H1 (cell line): Measurements from ENCODE around the gene TTC28. TPM values are rescaled to one million over a fixed set of nuclear protein-coding genes. Genes with fewer than 3 reads are reported as not detected.

Experiments
- CTCF ChIA-PET: fragments of 300-600 bp; sonication (Branson Sonifier 250); formaldehyde crosslinking; loops from one replicate; lab custom pipeline; 2021; ENCODE audit not compliant: partially characterized antibody; lab: Charles Lee
- POLR2A ChIA-PET: fragments of 300-600 bp; sonication (Branson Sonifier 250); formaldehyde crosslinking; loops from one replicate; lab custom pipeline; 2021; ENCODE audit warnings: inconsistent platforms; ENCODE audit not compliant: partially characterized antibody; lab: Charles Lee
- DNase-seq, 2 experiments: peaks; one replicate each; pipeline versions ENCODE4 v3.0.0 to v3.0.0-alpha.2; 2010 to 2022; ENCODE audit warnings: low spot score in 2 of 2, low read depth in 1 of 2, mixed read lengths in 1 of 2
- FAIRE-seq: peaks from 2 replicates; lab custom pipeline; 2011; peaks lifted over from hg19 to GRCh38; lab: Jason Lieb, UNC
- H2AFZ ChIP-seq: 2 replicates; pipeline ENCODE4 v1.8.1; 2012; ENCODE audit warnings: low read length, inconsistent platforms
- H2AK5ac ChIP-seq: 2 replicates; pipeline ENCODE4 v1.6.1; 2013; ENCODE audit warnings: low read depth, low read length
- H2BK120ac ChIP-seq: replicated peaks from 2 replicates; pipeline ENCODE3; 2013; ENCODE audit warnings: low read depth, low read length, inconsistent platforms
- H2BK12ac ChIP-seq: 2 replicates; pipeline ENCODE4 v1.6.1; 2013; ENCODE audit warnings: low read depth, low read length
- H2BK15ac ChIP-seq: 2 replicates; pipeline ENCODE4 v1.6.1; 2013; ENCODE audit warnings: low read length
- H2BK20ac ChIP-seq: 2 replicates; pipeline ENCODE4 v1.6.1; 2013; ENCODE audit warnings: low read length
- H2BK5ac ChIP-seq: 2 replicates; pipeline ENCODE4 v1.6.1; 2013; ENCODE audit warnings: low read depth, low read length
- H3K14ac ChIP-seq: 2 replicates; pipeline ENCODE4 v1.6.1; 2013; ENCODE audit warnings: inconsistent platforms; ENCODE audit not compliant: insufficient read length
- H3K18ac ChIP-seq: 2 replicates; pipeline ENCODE4 v1.6.1; 2013; ENCODE audit warnings: low read length; ENCODE audit errors: extremely low read depth
- H3K23ac ChIP-seq: 2 replicates; pipeline ENCODE4 v1.6.1; 2013; ENCODE audit warnings: inconsistent platforms; ENCODE audit not compliant: insufficient read length
- H3K23me2 ChIP-seq: 2 replicates; pipeline ENCODE4 v1.6.1; 2013; ENCODE audit warnings: low read depth, low read length
- H3K27ac ChIP-seq: 2 replicates; pipeline ENCODE4 v1.6.1; 2011; ENCODE audit warnings: low read depth, low read length, inconsistent platforms
- H3K27me3 ChIP-seq, 4 experiments: replicated peaks in 1 of 4; 1 replicate in 1 of 4; 2 replicates in 3 of 4; pipeline versions ENCODE4 v1.6.1 to v1.8.1; 2011 to 2013; ENCODE audit warnings: low read length in 3 of 4, mild to moderate bottlenecking in 3 of 4, inconsistent platforms in 2 of 4, mixed read lengths in 2 of 4, moderate library complexity in 1 of 4; ENCODE audit not compliant: control insufficient read depth in 3 of 4, insufficient read depth in 3 of 4; ENCODE audit errors: extremely low read depth in 1 of 4
- H3K36me3 ChIP-seq, 4 experiments: 2 replicates each; pipeline versions ENCODE4 v1.6.1 to v1.8.1; 2011 to 2013; ENCODE audit warnings: mild to moderate bottlenecking in 4 of 4, low read length in 3 of 4, moderate library complexity in 2 of 4, control low read depth in 1 of 4, inconsistent platforms in 1 of 4; ENCODE audit not compliant: insufficient read depth in 4 of 4, control insufficient read depth in 2 of 4
- H3K4ac ChIP-seq: replicated peaks from 2 replicates; pipeline ENCODE3; 2013; ENCODE audit warnings: low read length, low read depth, mixed read lengths, inconsistent platforms; ENCODE audit not compliant: insufficient read length
- H3K4me1 ChIP-seq, 4 experiments: replicated peaks in 1 of 4; 1 replicate in 1 of 4; 2 replicates in 3 of 4; pipeline versions ENCODE4 v1.6.1 to v1.8.1; 2011 to 2013; ENCODE audit warnings: low read length in 3 of 4, inconsistent platforms in 2 of 4, mixed read lengths in 1 of 4; ENCODE audit not compliant: insufficient read depth in 4 of 4, control insufficient read depth in 3 of 4
- H3K4me2 ChIP-seq, 2 experiments: 2 replicates each; pipeline versions ENCODE4 v1.6.1 to v1.8.1; 2011 to 2013; ENCODE audit warnings: low read depth in 2 of 2, low read length in 2 of 2, control low read depth in 1 of 2, inconsistent platforms in 1 of 2, mild to moderate bottlenecking in 1 of 2; ENCODE audit not compliant: insufficient read depth in 1 of 2
- H3K4me3 ChIP-seq, 4 experiments: fragments of 200-600, 300-600 bp in 1 of 4; sonication (generic), shearing (Covaris generic), sonication (Bioruptor Twin) in 1 of 4; 2 replicates each; pipeline versions ENCODE4 v1.5.1 to v1.8.1; 2011 to 2016; ENCODE audit warnings: low read length in 4 of 4, low read depth in 3 of 4, control low read depth in 2 of 4, inconsistent platforms in 2 of 4, mild to moderate bottlenecking in 2 of 4, mixed read lengths in 1 of 4, moderate library complexity in 1 of 4; ENCODE audit not compliant: insufficient read depth in 2 of 4; ENCODE audit errors: extremely low read depth in 1 of 4
- H3K56ac ChIP-seq: replicated peaks from 2 replicates; pipeline ENCODE3; 2013; ENCODE audit warnings: low read depth, mild to moderate bottlenecking, mixed read lengths, low read length, inconsistent platforms; ENCODE audit not compliant: insufficient read length
- H3K79me1 ChIP-seq: 2 replicates; pipeline ENCODE4 v1.6.1; 2013; ENCODE audit warnings: low read depth, low read length, control low read depth
- H3K79me2 ChIP-seq, 2 experiments: 2 replicates each; pipeline versions ENCODE4 v1.6.1 to v1.8.1; 2012 to 2013; ENCODE audit warnings: low read length in 2 of 2, mild to moderate bottlenecking in 2 of 2, inconsistent platforms in 1 of 2; ENCODE audit not compliant: insufficient read depth in 2 of 2, control insufficient read depth in 1 of 2
- H3K9ac ChIP-seq, 4 experiments: replicated peaks in 1 of 4; 1 replicate in 1 of 4; 2 replicates in 3 of 4; pipeline versions ENCODE4 v1.6.1 to v1.8.1; 2011 to 2013; ENCODE audit warnings: low read depth in 3 of 4, low read length in 3 of 4, control low read depth in 2 of 4, mild to moderate bottlenecking in 2 of 4, moderate library complexity in 2 of 4, inconsistent platforms in 1 of 4; ENCODE audit errors: extremely low read depth in 1 of 4
- H3K9me3 ChIP-seq, 2 experiments: 2 replicates each; pipeline versions ENCODE4 v1.6.1 to v1.8.1; 2012 to 2013; ENCODE audit warnings: mild to moderate bottlenecking in 2 of 2, moderate library complexity in 2 of 2, control low read depth in 1 of 2, inconsistent platforms in 1 of 2, low read depth in 1 of 2, low read length in 1 of 2, mixed read lengths in 1 of 2; ENCODE audit not compliant: insufficient read depth in 2 of 2
- H4K20me1 ChIP-seq, 2 experiments: replicated peaks in 1 of 2; 2 replicates each; pipeline versions ENCODE3 to v1.8.1; 2011 to 2013; ENCODE audit warnings: inconsistent platforms in 2 of 2, low read length in 2 of 2, mild to moderate bottlenecking in 1 of 2; ENCODE audit not compliant: insufficient read depth in 2 of 2, control insufficient read depth in 1 of 2
- H4K5ac ChIP-seq: 2 replicates; pipeline ENCODE4 v1.6.1; 2013; ENCODE audit warnings: low read length, low read depth, mixed read lengths, inconsistent platforms; ENCODE audit not compliant: insufficient read length
- H4K8ac ChIP-seq: 2 replicates; pipeline ENCODE4 v1.8.0; 2013; ENCODE audit warnings: mild to moderate bottlenecking, moderate library complexity, low read length, inconsistent platforms; ENCODE audit not compliant: insufficient read depth; ENCODE audit errors: extremely low read depth
- H4K91ac ChIP-seq: replicated peaks from 2 replicates; pipeline ENCODE3; 2013; ENCODE audit warnings: low read length, mixed read lengths, inconsistent platforms; ENCODE audit not compliant: insufficient read length
- BACH1 ChIP-seq: IDR thresholded peaks from 2 replicates; pipeline ENCODE4 v1.6.1; 2012; ENCODE audit warnings: low read length, improper control_type of control experiment
- BCL11A ChIP-seq, 2 experiments: IDR thresholded peaks; one replicate each; pipeline ENCODE4 v1.6.1; 2011; ENCODE audit warnings: low read depth in 2 of 2, low read length in 2 of 2, mild to moderate bottlenecking in 2 of 2
- CREB1 ChIP-seq: IDR thresholded peaks from 2 replicates; pipeline ENCODE4 v1.6.1; 2012; ENCODE audit warnings: inconsistent platforms
- CTBP2 ChIP-seq: IDR thresholded peaks from 2 replicates; pipeline ENCODE4 v1.7.0; 2011; ENCODE audit warnings: borderline replicate concordance, mild to moderate bottlenecking, moderate library complexity, mixed read lengths, low read length; ENCODE audit not compliant: insufficient read depth, insufficient read length
- GABPA ChIP-seq: IDR thresholded peaks from 2 replicates; pipeline ENCODE4 v1.6.1; 2011; ENCODE audit warnings: mild to moderate bottlenecking, low read length, moderate library complexity, borderline replicate concordance; ENCODE audit not compliant: insufficient read depth
- HDAC6 ChIP-seq: IDR thresholded peaks from one replicate; pipeline ENCODE4 v1.7.1; 2012; ENCODE audit warnings: low read depth, mild to moderate bottlenecking, inconsistent platforms, low read length, moderate library complexity
- JUN ChIP-seq: IDR thresholded peaks from 2 replicates; pipeline ENCODE4 v1.6.1; 2011; ENCODE audit warnings: low read depth, mild to moderate bottlenecking, improper control_type of control experiment, low read length
- KDM4A ChIP-seq: IDR thresholded peaks from one replicate; pipeline ENCODE4 v1.7.1; 2012; ENCODE audit warnings: low read depth, mild to moderate bottlenecking, moderate library complexity, low read length, inconsistent platforms; ENCODE audit not compliant: severe bottlenecking
- MAFK ChIP-seq: IDR thresholded peaks from 2 replicates; pipeline ENCODE4 v1.6.1; 2012; ENCODE audit warnings: low read depth, mild to moderate bottlenecking, improper control_type of control experiment, low read length
- TBP ChIP-seq: IDR thresholded peaks from 2 replicates; pipeline ENCODE4 v1.6.1; 2011; ENCODE audit warnings: low read depth, low read length, improper control_type of control experiment
- WGBS, 2 experiments: shearing (Covaris generic) in 1 of 2; methylation state at CpG; one replicate each; pipeline versions ENCODE4 v1.1.6 to v1.1.7; 2013 to 2015; ENCODE audit warnings: low lambda C conversion rate in 2 of 2, mixed read lengths in 2 of 2, inconsistent platforms in 1 of 2, low coverage in 1 of 2, missing lambda C conversion rate in 1 of 2; ENCODE audit not compliant: insufficient replicate concordance in 2 of 2, insufficient coverage in 1 of 2, insufficient read length in 1 of 2; ENCODE audit errors: extremely low coverage in 1 of 2, missing lambda C conversion rate in 1 of 2; 5-methylcytosine and 5-hydroxymethylcytosine counted together
- polyA plus RNA-seq, 7 experiments: library from polyadenylated mRNA; depleted of rRNA in 3 of 7; stranded (reverse) in 5 of 7; unstranded in 2 of 7; fragments of >200 nt in 5 of 7; fragments of 200-250 nt in 2 of 7; gene quantifications; 1 replicate in 5 of 7; 2 replicates in 1 of 7; 4 replicates in 1 of 7; pipeline versions ENCODE4 v1.2.1 to v1.2.3, GENCODE V29; 2011 to 2013; ENCODE audit warnings: missing spikeins in 2 of 7, mixed read lengths in 2 of 7
- total RNA-seq: library from RNA; stranded (reverse); fragmentation: NEBNext Ultra II Directional; extraction: Animal tissue kit (Norgen Biotek cat#: 25700); gene quantifications from 2 replicates; pipeline ENCODE4 v1.2.1, GENCODE V29; 2021

Gene TTC28
- total and polyA plus RNA-seq, 2 of the 8 experiments (the other 6 are each of a cell fraction or from before 2014, with no cell fraction given) = 2.6 to 12.6 TPM

DNA sequence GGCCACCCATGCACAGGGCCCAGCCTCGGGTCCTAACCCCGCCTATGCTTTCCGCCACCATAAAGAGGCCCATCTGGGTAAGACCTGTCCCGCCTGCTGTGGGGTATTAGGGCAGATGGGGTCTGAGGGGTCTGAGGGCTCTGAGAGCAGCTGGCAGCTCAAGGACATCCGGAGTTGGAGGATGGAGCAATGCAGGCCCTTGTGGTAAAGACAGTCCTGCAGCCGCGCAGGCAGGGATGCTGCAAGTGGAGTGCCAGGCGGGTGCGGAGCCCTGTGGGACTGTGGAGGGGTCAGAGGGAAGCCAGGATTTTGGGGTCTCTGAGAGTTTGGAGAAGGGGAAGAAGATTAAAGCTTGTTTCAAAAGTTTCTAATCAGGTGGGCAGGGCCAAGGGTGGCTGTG is 679.3 kb downstream of the TTC28 start:
- H2AK5ac ChIP-seq = no peak overlapping the region
- H3K36me3 ChIP-seq = no peaks in the 10 kb centered on the region
- ChIA-PET POLR2A (interaction anchor here (1.2 kb wide), 1 partner anchor 9 kb away, joined by 4 read pairs; no protein-coding TSS in a partner anchor), CTCF (interaction anchor here (0.5 to 3.7 kb wide), 11 partner anchors 10 to 121 kb away, joined by 3 to 31 read pairs (median 7); partner anchors contain the start of gene PITPNB)
- no peak overlapping the region for H4K8ac ChIP-seq
- no peak for TF ChIP-seq BACH1
- no peak for TF ChIP-seq TBP
- TF ChIP-seq KDM4A = no peak
- TF ChIP-seq CREB1 = no peak
- no peak for TF ChIP-seq CTBP2
- no peak for TF ChIP-seq GABPA
- no peak for TF ChIP-seq BCL11A (IDR thresholded peaks at IDR 0.05; ENCODE audit: low read depth in 2 of 2, low read length in 2 of 2)
- TF ChIP-seq HDAC6 = no peak
- TF ChIP-seq MAFK = no peak
- no peak for TF ChIP-seq JUN
- H3K27me3 ChIP-seq = peaks cover 0 to 2% (median 0%) of the 10 kb centered on the region in 4 experiments; a peak in 1 of 7 replicates
- no peak overlapping the region for H3K27ac ChIP-seq
- no peak overlapping the region for H2AFZ ChIP-seq
- no peak overlapping the region for H2BK20ac ChIP-seq
- DNase-seq (no peak), FAIRE-seq (no peak)
- H2BK12ac ChIP-seq = no peak overlapping the region
- no peak overlapping the region for H3K4ac ChIP-seq
- H3K23ac ChIP-seq = no peak overlapping the region
- H3K4me1 ChIP-seq = peaks cover 0 to 2% (median 0%) of the 10 kb centered on the region in 4 experiments; a peak in 1 of 7 replicates
- no peak overlapping the region for H4K91ac ChIP-seq
- peaks cover 0 to 1% of the 10 kb centered on the region in 2 experiments for H4K20me1 ChIP-seq
- H2BK15ac ChIP-seq = no peak overlapping the region
- no peak overlapping the region for H3K14ac ChIP-seq
- H3K4me2 ChIP-seq = no peak overlapping the region
- H3K56ac ChIP-seq = no peak overlapping the region
- H3K9ac ChIP-seq = no peak overlapping the region
- no peaks in the 10 kb centered on the region for H3K23me2 ChIP-seq
- WGBS, 2 experiments = 93% methylated on average over 9 of the region's 9 CpGs; no CpG with 5 or more reads in 1 of the 2 experiments
- H3K79me2 ChIP-seq = no peaks in the 10 kb centered on the region
- no peak overlapping the region for H3K18ac ChIP-seq
- H3K79me1 ChIP-seq = 0 out of 2 replicates have a peak, but pooled peaks cover 2% of the 10 kb centered on the region
- no peak overlapping the region for H2BK5ac ChIP-seq
- H3K4me3 ChIP-seq = no peak overlapping the region
- H2BK120ac ChIP-seq = no peak overlapping the region
- no peak overlapping the region for H4K5ac ChIP-seq
- H3K9me3 ChIP-seq = no peaks in the 10 kb centered on the region
